Right atrium auricular region (tissue), 2 donors: ENCODE results near the gene PRKCE. TPM values are rescaled to one million over a fixed set of nuclear protein-coding genes. Genes with fewer than 3 reads are reported as not detected.

ENCODE experiments used
- DNase-seq: peaks from one replicate; pipeline ENCODE4 v3.0.0-alpha.2; 2019; ENCODE audit warnings: low spot score
- H3K27ac ChIP-seq, 2 donors: fragments of 200-600 bp; sonication (generic); 1 replicate in 1 of 2; 2 replicates in 1 of 2; pipeline ENCODE4 v1.5.1; 2016 to 2019
- H3K27me3 ChIP-seq, 2 donors: fragments of 200-600 bp; sonication (generic); one replicate each; pipeline versions ENCODE4 v1.5.1 to v1.6.0; 2017 to 2019
- H3K36me3 ChIP-seq: fragments of 200-600 bp; sonication (generic); one replicate; pipeline ENCODE4 v1.5.1; 2016
- H3K4me1 ChIP-seq, 2 donors: fragments of 200-600 bp; sonication (generic); one replicate each; pipeline versions ENCODE4 v1.5.1 to v1.6.0; 2017 to 2019
- H3K4me3 ChIP-seq, 2 donors: fragments of 200-600 bp; sonication (generic); 1 replicate in 1 of 2; 2 replicates in 1 of 2; pipeline ENCODE4 v1.5.1; 2017 to 2019; ENCODE audit warnings: mild to moderate bottlenecking in 1 of 2, moderate library complexity in 1 of 2
- H3K9me3 ChIP-seq, 2 donors: fragments of 200-600 bp; sonication (generic); one replicate each; pipeline ENCODE4 v1.5.1; 2019
- CTCF ChIP-seq, 2 donors: fragments of 200-600 bp; sonication (generic); IDR thresholded peaks; one replicate each; pipeline ENCODE4 v1.5.1; 2019; ENCODE audit warnings: antibody characterized with exemption in 2 of 2
- total RNA-seq, 2 donors: library from RNA; depleted of rRNA; stranded (reverse); fragments of >200 nt; gene quantifications; one replicate each; pipeline ENCODE4 v1.1.0, GENCODE V29; 2016

PRKCE gene
- total RNA-seq, 2 donors from 2014 or later: 7.2 to 11.8 TPM

- TF ChIP-seq CTCF (IDR thresholded peaks at IDR 0.05): no peak
- no peak for DNase-seq
- H3K36me3 ChIP-seq: no peaks in the 10 kb centered on the region
- H3K27me3 ChIP-seq: no peaks in the 10 kb centered on the region
- no peaks in the 10 kb centered on the region for H3K9me3 ChIP-seq
- H3K4me1 ChIP-seq: peaks cover 0 to 33% of the 10 kb centered on the region in 2 donors
- H3K27ac ChIP-seq: no peak overlapping the region
- H3K4me3 ChIP-seq: no peak overlapping the region
These were observed 145.0 kb downstream of the PRKCE start for GRCh38 chr2:45796500-45796899.

GRCh38 chr2:45797451-45798230, 146.2 kb downstream of the PRKCE start:
- H3K27ac ChIP-seq: no peak overlapping the region
- H3K9me3 ChIP-seq: no peaks in the 10 kb centered on the region
- TF ChIP-seq CTCF (IDR thresholded peaks at IDR 0.05): no peak
- no peaks in the 10 kb centered on the region for H3K27me3 ChIP-seq
- H3K4me1 ChIP-seq: peaks cover 0 to 23% of the 10 kb centered on the region in 2 donors
- no peak for DNase-seq
- no peaks in the 10 kb centered on the region for H3K36me3 ChIP-seq
- no peak overlapping the region for H3K4me3 ChIP-seq

GRCh38 chr2:45799679-45800381, 148.4 kb downstream of the PRKCE start:
- no peaks in the 10 kb centered on the region for H3K27me3 ChIP-seq
- no peaks in the 10 kb centered on the region for H3K36me3 ChIP-seq
- H3K4me3 ChIP-seq: no peak overlapping the region
- no peaks in the 10 kb centered on the region for H3K9me3 ChIP-seq
- H3K4me1 ChIP-seq: peaks cover 0 to 1% of the 10 kb centered on the region in 2 donors
- H3K27ac ChIP-seq: no peak overlapping the region
- TF ChIP-seq CTCF (IDR thresholded peaks at IDR 0.05): no peak
- no peak for DNase-seq

GRCh38 chr2:45802499-45803138, 151.1 kb downstream of the PRKCE start:
- Histone ChIP-seq H3K4me1 (no peaks in the 10 kb centered on the region), H3K36me3 (no peaks in the 10 kb centered on the region), H3K4me3 (no peak overlapping the region), H3K27ac (no peak overlapping the region), H3K27me3 (no peaks in the 10 kb centered on the region), H3K9me3 (no peaks in the 10 kb centered on the region)
- TF ChIP-seq CTCF (IDR thresholded peaks at IDR 0.05): no peak
- DNase-seq: no peak

GRCh38 chr2:45804987-45805755, 153.7 kb downstream of the PRKCE start:
- Histone ChIP-seq H3K9me3 (no peaks in the 10 kb centered on the region), H3K27ac (no peak overlapping the region), H3K4me1 (peaks cover 0 to 18% of the 10 kb centered on the region in 2 donors), H3K27me3 (no peaks in the 10 kb centered on the region), H3K36me3 (no peaks in the 10 kb centered on the region), H3K4me3 (no peak overlapping the region)
- TF ChIP-seq CTCF (IDR thresholded peaks at IDR 0.05): no peak
- DNase-seq: no peak
